Neural progenitor cell (in vitro differentiated cells): Measurements from ENCODE around the gene EHD2. TPM values are rescaled to one million over a fixed set of nuclear protein-coding genes. Genes with fewer than 3 reads are reported as not detected.
A peak's percentile ranks its signal among the peaks of the same experiment; 100 is the strongest.
"Not testable (repeated sequence)": the region's sequence is repeated elsewhere in the genome, so short reads cannot be mapped to it uniquely, and the experiment has no call there.

Source experiments
- DNase-seq: peaks from one replicate; pipeline ENCODE4 v3.0.0-alpha.2; 2016; ENCODE audit warnings: low spot score
- H2AFZ ChIP-seq: fragments of 200-600 bp; sonication (generic); replicated peaks from 2 replicates; pipeline ENCODE4 v1.6.1; 2016; ENCODE audit warnings: antibody characterized with exemption
- H3F3A ChIP-seq: fragments of 200-600 bp; sonication (generic); 2 replicates; pipeline ENCODE4 v1.6.1; 2016; ENCODE audit warnings: antibody characterized with exemption, low read depth
- H3K27ac ChIP-seq: fragments of 200-600 bp; sonication (generic); 2 replicates; pipeline ENCODE4 v1.5.1; 2016; ENCODE audit warnings: mild to moderate bottlenecking
- H3K27me3 ChIP-seq: fragments of 200-600 bp; sonication (generic); 2 replicates; pipeline ENCODE4 v1.6.1; 2016; ENCODE audit warnings: mild to moderate bottlenecking, moderate library complexity
- H3K36me3 ChIP-seq: fragments of 200-600 bp; sonication (generic); 2 replicates; pipeline ENCODE4 v1.5.1; 2016
- H3K4me1 ChIP-seq: fragments of 200-600 bp; sonication (generic); 2 replicates; pipeline ENCODE4 v1.6.1; 2016; ENCODE audit warnings: mixed run types
- H3K4me2 ChIP-seq: fragments of 200-600 bp; sonication (generic); 2 replicates; pipeline ENCODE4 v1.6.1; 2016
- H3K4me3 ChIP-seq: fragments of 200-600 bp; sonication (generic); 2 replicates; pipeline ENCODE4 v1.5.1; 2016
- H3K79me2 ChIP-seq: fragments of 200-600 bp; sonication (generic); 2 replicates; pipeline ENCODE4 v1.6.1; 2016; ENCODE audit warnings: low read depth
- H3K9ac ChIP-seq: fragments of 200-600 bp; sonication (generic); 2 replicates; pipeline ENCODE4 v1.6.1; 2016
- H3K9me3 ChIP-seq: fragments of 200-600 bp; sonication (generic); 2 replicates; pipeline ENCODE4 v1.5.1; 2016; ENCODE audit warnings: low read depth
- H4K20me1 ChIP-seq: fragments of 200-600 bp; sonication (generic); 2 replicates; pipeline ENCODE4 v1.6.1; 2016; ENCODE audit warnings: low read depth
- H3K27ac Mint-ChIP-seq: 3 replicates; pipeline ENCODE4 v1.8.0; 2021; ENCODE audit warnings: mixed read lengths
- H3K27me3 Mint-ChIP-seq: 2 replicates; pipeline ENCODE4 v1.8.0; 2022; ENCODE audit warnings: low read depth, mild to moderate bottlenecking, inconsistent platforms, moderate library complexity, mixed read lengths; ENCODE audit not compliant: insufficient read depth
- H3K36me3 Mint-ChIP-seq: 3 replicates; pipeline ENCODE4 v1.8.0; 2021; ENCODE audit warnings: mixed read lengths
- H3K4me1 Mint-ChIP-seq: 3 replicates; pipeline ENCODE4 v1.8.0; 2021; ENCODE audit warnings: mixed read lengths
- H3K4me3 Mint-ChIP-seq: 3 replicates; pipeline ENCODE4 v1.8.0; 2021; ENCODE audit warnings: mild to moderate bottlenecking, moderate library complexity, mixed read lengths
- H3K9me3 Mint-ChIP-seq: 3 replicates; pipeline ENCODE4 v1.8.0; 2020; ENCODE audit warnings: mixed read lengths
- EZH2 ChIP-seq: fragments of 200-600 bp; sonication (generic); IDR thresholded peaks from 2 replicates; pipeline ENCODE4 v1.6.1; 2017; ENCODE audit warnings: antibody characterized with exemption, mild to moderate bottlenecking, moderate library complexity
- EZH2phosphoT487 ChIP-seq: fragments of 200-600 bp; sonication (generic); IDR thresholded peaks from 2 replicates; pipeline ENCODE4 v1.6.1; 2017; ENCODE audit warnings: antibody characterized with exemption
- total RNA-seq: library from RNA; depleted of rRNA; stranded (reverse); fragments of >200 nt; gene quantifications from 2 replicates; pipeline ENCODE4 v1.2.3, GENCODE V29; 2015; ENCODE audit warnings: low replicate concordance
- TF ChIP-seq, protein P1 (sequence below): fragments of 200-600 bp; sonication (generic); IDR thresholded peaks from 2 replicates; pipeline ENCODE4 v1.5.1; 2017; ENCODE audit warnings: antibody characterized with exemption, mild to moderate bottlenecking

The EHD2 gene
- total RNA-seq, 1 donor from 2014 or later = 1.5 TPM

DNA sequence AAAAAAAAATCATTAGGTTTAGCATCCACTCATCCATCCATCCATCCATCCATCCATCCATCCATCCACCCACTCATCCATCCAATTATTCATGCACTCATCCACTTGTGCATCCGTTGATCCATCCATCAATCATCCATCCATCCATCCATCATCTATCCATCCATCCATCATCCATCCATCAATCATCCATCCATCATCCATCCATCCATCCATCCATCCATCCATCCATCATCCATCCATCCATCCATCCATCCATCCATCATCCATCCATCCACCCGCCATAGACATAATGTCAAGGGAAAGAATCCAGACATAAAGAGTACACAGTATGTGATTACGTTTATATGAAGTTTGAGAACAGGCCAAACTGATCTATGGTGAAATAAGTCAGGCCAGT lies 56.3 kb downstream of the EHD2 start:
- no peaks in the 10 kb centered on the region for H3K79me2 ChIP-seq
- H3K27ac ChIP-seq = no peak overlapping the region
- Mint-ChIP-seq H3K4me1 (peaks cover 23% of the 10 kb centered on the region), H3K27ac (no peak overlapping the region), H3K27me3 (peaks cover 10% of the 10 kb centered on the region), H3K4me3 (no peak overlapping the region), H3K36me3 (no peaks in the 10 kb centered on the region), H3K9me3 (no peaks in the 10 kb centered on the region)
- no peak overlapping the region for H3K9ac ChIP-seq
- peaks cover 10% of the 10 kb centered on the region for H3F3A ChIP-seq
- no peak overlapping the region for H2AFZ ChIP-seq
- H4K20me1 ChIP-seq = no peaks in the 10 kb centered on the region
- TF ChIP-seq, protein P1, sequence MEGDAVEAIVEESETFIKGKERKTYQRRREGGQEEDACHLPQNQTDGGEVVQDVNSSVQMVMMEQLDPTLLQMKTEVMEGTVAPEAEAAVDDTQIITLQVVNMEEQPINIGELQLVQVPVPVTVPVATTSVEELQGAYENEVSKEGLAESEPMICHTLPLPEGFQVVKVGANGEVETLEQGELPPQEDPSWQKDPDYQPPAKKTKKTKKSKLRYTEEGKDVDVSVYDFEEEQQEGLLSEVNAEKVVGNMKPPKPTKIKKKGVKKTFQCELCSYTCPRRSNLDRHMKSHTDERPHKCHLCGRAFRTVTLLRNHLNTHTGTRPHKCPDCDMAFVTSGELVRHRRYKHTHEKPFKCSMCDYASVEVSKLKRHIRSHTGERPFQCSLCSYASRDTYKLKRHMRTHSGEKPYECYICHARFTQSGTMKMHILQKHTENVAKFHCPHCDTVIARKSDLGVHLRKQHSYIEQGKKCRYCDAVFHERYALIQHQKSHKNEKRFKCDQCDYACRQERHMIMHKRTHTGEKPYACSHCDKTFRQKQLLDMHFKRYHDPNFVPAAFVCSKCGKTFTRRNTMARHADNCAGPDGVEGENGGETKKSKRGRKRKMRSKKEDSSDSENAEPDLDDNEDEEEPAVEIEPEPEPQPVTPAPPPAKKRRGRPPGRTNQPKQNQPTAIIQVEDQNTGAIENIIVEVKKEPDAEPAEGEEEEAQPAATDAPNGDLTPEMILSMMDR = no peak
- TF ChIP-seq EZH2 (no peak), EZH2phosphoT487 (no peak)
- H3K4me1 ChIP-seq = peaks cover 12% of the 10 kb centered on the region
- H3K9me3 ChIP-seq = no peaks in the 10 kb centered on the region
- no peaks in the 10 kb centered on the region for H3K27me3 ChIP-seq
- H3K36me3 ChIP-seq = no peaks in the 10 kb centered on the region
- no peak for DNase-seq
- H3K4me2 ChIP-seq = no peak overlapping the region
- no peak overlapping the region for H3K4me3 ChIP-seq

DNA sequence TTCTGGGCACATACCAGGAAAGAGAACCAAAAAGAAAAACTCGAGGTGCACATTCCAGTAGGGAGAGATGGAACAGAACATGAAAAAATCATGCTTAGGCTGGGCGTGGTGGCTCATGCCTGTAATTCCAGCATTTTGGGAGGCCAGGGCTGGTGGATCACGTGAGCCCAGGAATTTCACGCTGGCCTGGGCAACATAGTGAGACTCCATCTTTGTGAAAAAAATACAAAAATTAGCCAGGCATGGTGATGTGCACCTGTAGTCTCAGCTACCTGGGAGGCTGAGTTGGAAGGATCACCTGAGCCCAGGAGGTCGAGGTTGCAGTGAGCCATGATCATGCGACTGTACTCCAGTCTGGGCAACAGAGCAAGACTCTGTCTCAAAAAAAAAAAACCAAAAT lies 58.1 kb downstream of the EHD2 start:
- not testable (repeated sequence) for H3K4me3 ChIP-seq, H3K27ac ChIP-seq, DNase-seq, H4K20me1 ChIP-seq, H3K9me3 Mint-ChIP-seq, H3K27ac Mint-ChIP-seq, H3K4me3 Mint-ChIP-seq, H3K4me2 ChIP-seq, H2AFZ ChIP-seq, H3K79me2 ChIP-seq, H3K9me3 ChIP-seq, H3K36me3 ChIP-seq, H3K9ac ChIP-seq, H3F3A ChIP-seq, H3K27me3 ChIP-seq, H3K36me3 Mint-ChIP-seq
- Mint-ChIP-seq H3K4me1 (peaks cover 20% of the 10 kb centered on the region), H3K27me3 (peaks cover 10% of the 10 kb centered on the region)
- peaks cover 12% of the 10 kb centered on the region for H3K4me1 ChIP-seq

DNA sequence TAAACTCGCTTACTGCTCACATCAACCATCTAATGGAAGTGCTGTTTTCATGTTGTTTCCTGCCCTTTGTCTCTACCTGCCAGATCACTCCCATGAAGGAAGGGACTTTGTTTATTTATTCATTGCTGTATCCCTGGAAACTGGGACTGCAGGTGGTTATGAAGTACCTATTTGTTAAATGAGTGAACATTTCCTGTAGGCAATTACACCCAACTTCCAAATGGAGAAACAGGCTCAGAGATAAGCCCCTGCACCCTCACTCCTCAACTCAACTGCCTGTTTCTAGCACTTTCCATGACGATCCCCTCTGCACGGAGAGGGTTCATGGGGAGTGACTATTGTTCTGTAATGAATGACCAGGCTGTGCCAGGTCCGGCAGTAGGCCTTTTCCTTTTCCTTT lies 63.3 kb downstream of the EHD2 start:
- no peak for TF ChIP-seq EZH2
- TF ChIP-seq EZH2phosphoT487 = no peak
- TF ChIP-seq, protein P1 = no peak

DNA sequence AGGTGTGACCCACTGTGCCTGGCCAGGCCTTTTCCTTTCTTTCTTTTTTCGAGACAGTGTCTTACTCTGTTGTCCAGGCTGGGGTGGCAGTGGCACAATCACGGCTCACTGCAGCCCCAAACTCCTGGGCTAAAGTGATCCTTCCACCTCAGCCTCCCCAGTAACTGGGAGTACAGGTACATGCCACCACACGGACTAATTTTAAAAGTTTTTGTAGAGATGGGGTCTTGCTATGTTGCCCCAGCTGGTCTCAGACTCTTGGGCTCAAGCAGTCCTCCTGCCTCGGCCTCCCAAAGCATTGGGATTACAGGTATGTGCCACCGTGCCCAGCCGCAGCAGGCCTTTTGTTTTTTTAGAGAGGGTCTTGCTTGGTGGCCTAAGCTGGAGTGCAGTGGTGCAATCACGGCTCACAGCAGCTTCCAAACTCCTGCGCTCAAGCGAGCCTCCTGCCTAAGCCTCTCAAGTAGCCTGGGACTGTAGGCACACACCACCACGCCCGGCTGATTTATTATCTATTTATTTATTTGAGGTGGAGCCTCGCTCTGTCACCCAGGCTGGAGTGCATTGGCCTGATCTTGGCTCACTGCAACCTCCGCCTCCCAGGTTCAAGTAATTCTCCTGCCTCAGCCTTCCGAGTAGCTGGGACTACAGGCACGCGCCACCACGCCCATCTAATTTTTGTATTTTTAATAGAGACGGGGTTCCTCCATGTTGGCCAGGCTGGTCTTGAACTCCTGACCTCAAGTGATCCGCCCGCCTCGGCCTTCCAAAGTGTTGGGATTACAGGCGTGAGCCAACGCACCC lies 64.2 kb downstream of the EHD2 start:
- peak overlapping the region; percentile 93 for H3K4me3 Mint-ChIP-seq
- Histone ChIP-seq H3K4me3 (peak overlapping the region; percentile 74), H3F3A (peaks cover 23% of the 10 kb centered on the region), H2AFZ (peak overlapping the region; percentile 85), H3K79me2 (peaks cover 47% of the 10 kb centered on the region), H3K4me2 (peak overlapping the region; percentile 78)
- peaks cover 14% of the 10 kb centered on the region for H3K27me3 Mint-ChIP-seq
- peaks cover 32% of the 10 kb centered on the region for H3K4me1 Mint-ChIP-seq
- H3K4me1 ChIP-seq, H3K27ac ChIP-seq, H3K36me3 ChIP-seq, H3K27me3 ChIP-seq, DNase-seq, H3K9ac ChIP-seq, H3K9me3 Mint-ChIP-seq, H4K20me1 ChIP-seq, H3K9me3 ChIP-seq: not testable (repeated sequence)
- peaks cover 14% of the 10 kb centered on the region for H3K36me3 Mint-ChIP-seq
- peak overlapping the region; percentile 91 for H3K27ac Mint-ChIP-seq

More for the DNA sequence above, 63.3 kb downstream of the EHD2 start:
- peaks cover 6% of the 10 kb centered on the region for H3K4me1 ChIP-seq
- no peak overlapping the region for H3K27ac ChIP-seq
- Mint-ChIP-seq H3K9me3 (no peaks in the 10 kb centered on the region), H3K27ac (no peak overlapping the region), H3K36me3 (peaks cover 7% of the 10 kb centered on the region), H3K4me3 (peak overlapping the region; percentile 93), H3K4me1 (peaks cover 31% of the 10 kb centered on the region), H3K27me3 (peaks cover 10% of the 10 kb centered on the region)
- no peaks in the 10 kb centered on the region for H3K27me3 ChIP-seq
- no peak for DNase-seq
- peaks cover 16% of the 10 kb centered on the region for H3F3A ChIP-seq
- H3K9me3 ChIP-seq = no peaks in the 10 kb centered on the region
- no peaks in the 10 kb centered on the region for H3K36me3 ChIP-seq
- H3K4me3 ChIP-seq = no peak overlapping the region
- H3K79me2 ChIP-seq = peaks cover 42% of the 10 kb centered on the region
- H3K9ac ChIP-seq = no peak overlapping the region
- no peak overlapping the region for H3K4me2 ChIP-seq
- no peak overlapping the region for H2AFZ ChIP-seq
- H4K20me1 ChIP-seq = peaks cover 7% of the 10 kb centered on the region
